H9 (cell line): ENCODE data around the gene SLC7A6. TPM values are rescaled to one million over a fixed set of nuclear protein-coding genes. Genes with fewer than 3 reads are reported as not detected.

ENCODE experiments used
- DNase-seq: peaks from one replicate; pipeline ENCODE4 v3.0.0-alpha.2; 2017
- H2AFZ ChIP-seq: one replicate; pipeline ENCODE4 v1.6.1; 2013; ENCODE audit warnings: mild to moderate bottlenecking, low read length, control low read depth, moderate library complexity
- H2AK5ac ChIP-seq: 2 replicates; pipeline ENCODE4 v1.6.1; 2013; ENCODE audit warnings: low read length, control low read depth, mixed read lengths; ENCODE audit not compliant: insufficient read length
- H2BK120ac ChIP-seq: one replicate; pipeline ENCODE4 v1.6.1; 2013; ENCODE audit warnings: low read depth, mild to moderate bottlenecking, low read length, control low read depth, inconsistent platforms; ENCODE audit not compliant: poor library complexity, severe bottlenecking
- H2BK12ac ChIP-seq: 2 replicates; pipeline ENCODE4 v1.6.1; 2013; ENCODE audit warnings: low read length, control low read depth, mixed read lengths, low read depth; ENCODE audit not compliant: insufficient read length
- H2BK15ac ChIP-seq: 2 replicates; pipeline ENCODE4 v1.6.1; 2013; ENCODE audit warnings: low read depth, low read length, control low read depth
- H2BK20ac ChIP-seq: one replicate; pipeline ENCODE4 v1.6.1; 2013; ENCODE audit warnings: low read depth, mild to moderate bottlenecking, low read length, control low read depth, inconsistent platforms; ENCODE audit not compliant: poor library complexity, severe bottlenecking
- H2BK5ac ChIP-seq: 2 replicates; pipeline ENCODE4 v1.6.1; 2013; ENCODE audit warnings: low read length, control low read depth, mixed read lengths; ENCODE audit not compliant: insufficient read length
- H3K14ac ChIP-seq: 2 replicates; pipeline ENCODE4 v1.6.1; 2013; ENCODE audit warnings: low read length, control low read depth; ENCODE audit not compliant: insufficient read depth
- H3K18ac ChIP-seq: 2 replicates; pipeline ENCODE4 v1.6.1; 2013; ENCODE audit warnings: low read depth, mild to moderate bottlenecking, mixed read lengths, low read length, control low read depth; ENCODE audit not compliant: insufficient read length
- H3K23ac ChIP-seq: 2 replicates; pipeline ENCODE4 v1.6.1; 2013; ENCODE audit warnings: low read length, control low read depth, mixed read lengths, low read depth; ENCODE audit not compliant: insufficient read length
- H3K23me2 ChIP-seq: 2 replicates; pipeline ENCODE4 v1.6.1; 2013; ENCODE audit warnings: low read depth, mild to moderate bottlenecking, mixed read lengths, low read length, control low read depth; ENCODE audit not compliant: insufficient read length, poor library complexity, severe bottlenecking
- H3K27ac ChIP-seq: 2 replicates; pipeline ENCODE4 v1.5.1; 2013; ENCODE audit warnings: low read length, control low read depth, mixed read lengths, low read depth; ENCODE audit not compliant: insufficient read length
- H3K27me3 ChIP-seq: 2 replicates; pipeline ENCODE4 v1.6.1; 2013; ENCODE audit warnings: low read length, control low read depth, inconsistent platforms; ENCODE audit not compliant: insufficient read depth
- H3K4ac ChIP-seq: 2 replicates; pipeline ENCODE4 v1.6.1; 2013; ENCODE audit warnings: low read depth, mild to moderate bottlenecking, control low read depth, inconsistent platforms, low read length, moderate library complexity
- H3K4me1 ChIP-seq: 2 replicates; pipeline ENCODE4 v1.6.1; 2013; ENCODE audit warnings: low read length, control low read depth, inconsistent platforms; ENCODE audit not compliant: insufficient read depth
- H3K4me2 ChIP-seq: 2 replicates; pipeline ENCODE4 v1.6.1; 2013; ENCODE audit warnings: low read length, control low read depth, mixed read lengths; ENCODE audit not compliant: insufficient read length, insufficient read depth
- H3K56ac ChIP-seq: 2 replicates; pipeline ENCODE4 v1.6.1; 2013; ENCODE audit warnings: low read depth, mild to moderate bottlenecking, mixed read lengths, low read length, control low read depth; ENCODE audit not compliant: insufficient read length
- H3K79me1 ChIP-seq: 2 replicates; pipeline ENCODE4 v1.6.1; 2013; ENCODE audit warnings: low read depth, mild to moderate bottlenecking, moderate library complexity, low read length, control low read depth, inconsistent platforms; ENCODE audit not compliant: insufficient read depth, poor library complexity, severe bottlenecking
- H3K79me2 ChIP-seq: 2 replicates; pipeline ENCODE4 v1.6.1; 2013; ENCODE audit warnings: low read length, control low read depth, inconsistent platforms; ENCODE audit not compliant: insufficient read depth
- H3K9ac ChIP-seq: 2 replicates; pipeline ENCODE4 v1.6.1; 2013; ENCODE audit warnings: low read length, control low read depth, mixed read lengths; ENCODE audit not compliant: insufficient read length; ENCODE audit errors: extremely low read depth
- H3K9me3 ChIP-seq: one replicate; pipeline ENCODE4 v1.6.1; 2013; ENCODE audit warnings: low read depth, low read length, inconsistent platforms; ENCODE audit not compliant: control insufficient read depth
- H3T11ph ChIP-seq: one replicate; pipeline ENCODE4 v1.6.1; 2013; ENCODE audit warnings: mild to moderate bottlenecking, low read length, control low read depth, inconsistent platforms
- H4K20me1 ChIP-seq: one replicate; pipeline ENCODE4 v1.6.1; 2013; ENCODE audit not compliant: control insufficient read depth, insufficient read length, insufficient read depth
- H4K5ac ChIP-seq: 2 replicates; pipeline ENCODE4 v1.6.1; 2013; ENCODE audit warnings: low read depth, mild to moderate bottlenecking, mixed read lengths, low read length, control low read depth; ENCODE audit not compliant: insufficient read length
- H4K8ac ChIP-seq: replicated peaks from 2 replicates; pipeline ENCODE4 v1.6.1; 2013; ENCODE audit warnings: low read length, control low read depth, mixed read lengths, low read depth; ENCODE audit not compliant: insufficient read length
- H4K91ac ChIP-seq: 2 replicates; pipeline ENCODE4 v1.6.1; 2013; ENCODE audit warnings: low read depth, mild to moderate bottlenecking, moderate library complexity, mixed read lengths, low read length, control low read depth; ENCODE audit not compliant: insufficient read length
- H3K27ac Mint-ChIP-seq, 3 experiments: 2 replicates in 2 of 3; 3 replicates in 1 of 3; pipeline ENCODE4 v1.8.0; 2020 to 2021; ENCODE audit warnings: mixed read lengths in 3 of 3, mild to moderate bottlenecking in 1 of 3, moderate library complexity in 1 of 3
- H3K27me3 Mint-ChIP-seq: 2 replicates; pipeline ENCODE4 v1.8.0; 2021; ENCODE audit warnings: low read depth, mild to moderate bottlenecking, moderate library complexity, mixed read lengths
- H3K36me3 Mint-ChIP-seq, 3 experiments: 2 replicates in 2 of 3; 3 replicates in 1 of 3; pipeline ENCODE4 v1.8.0; 2020 to 2021; ENCODE audit warnings: low read depth in 3 of 3, mixed read lengths in 3 of 3; ENCODE audit not compliant: insufficient read depth in 1 of 3
- H3K4me1 Mint-ChIP-seq, 2 experiments: 2 replicates each; pipeline ENCODE4 v1.8.0; 2020; ENCODE audit warnings: mixed read lengths in 2 of 2
- H3K4me3 Mint-ChIP-seq, 2 experiments: 2 replicates in 1 of 2; 3 replicates in 1 of 2; pipeline ENCODE4 v1.8.0; 2020 to 2021; ENCODE audit warnings: mild to moderate bottlenecking in 2 of 2, mixed read lengths in 2 of 2, moderate library complexity in 1 of 2
- H3K9me3 Mint-ChIP-seq, 2 experiments: 2 replicates in 1 of 2; 3 replicates in 1 of 2; pipeline ENCODE4 v1.8.0; 2020; ENCODE audit warnings: mild to moderate bottlenecking in 2 of 2, mixed read lengths in 2 of 2, moderate library complexity in 1 of 2
- CTCF ChIP-seq: fragments of 200-600 bp; sonication (generic); conservative IDR thresholded peaks from 3 replicates; pipeline ENCODE4 v1.8.0; 2021; ENCODE audit warnings: antibody characterized with exemption, mild to moderate bottlenecking
- WGBS: extraction: QIAGEN DNeasy Blood & Tissue Kit; methylation state at CpG from one replicate; pipeline ENCODE4 v1.1.7; 2013; ENCODE audit warnings: missing lambda C conversion rate, low lambda C conversion rate, mixed read lengths; ENCODE audit not compliant: insufficient read length; ENCODE audit errors: extremely low coverage; 5-methylcytosine and 5-hydroxymethylcytosine counted together
- total RNA-seq: library from RNA; stranded (reverse); gene quantifications from 2 replicates; pipeline ENCODE4 v1.2.1, GENCODE V29; 2021

Gene SLC7A6
- total RNA-seq, 1 experiment from 2014 or later, result 21.1 TPM

GRCh38 chr16:68234188-68235107 lies 29.9 kb upstream of the SLC7A6 start:
- no peak overlapping the region for H4K5ac ChIP-seq
- H3K23me2 ChIP-seq, result peaks cover 14% of the 10 kb centered on the region
- no peak overlapping the region for H4K91ac ChIP-seq
- no peak overlapping the region for H3K23ac ChIP-seq
- no peaks in the 10 kb centered on the region; the same call in 1 of the 2 replicates for H3K79me2 ChIP-seq
- no peak overlapping the region for H2BK120ac ChIP-seq
- Mint-ChIP-seq H3K4me1 (peaks cover 24 to 29% of the 10 kb centered on the region in 2 experiments), H3K4me3 (peak overlapping the region; percentile 80 to 89), H3K27me3 (peaks cover 4% of the 10 kb centered on the region), H3K36me3 (peaks cover 8 to 40% (median 38%) of the 10 kb centered on the region in 3 experiments), H3K27ac (peak overlapping the region in 2 of 3 experiments; percentile 25 to 53; a peak in 5 of 7 replicates), H3K9me3 (no peaks in the 10 kb centered on the region; a peak in 1 of 5 replicates)
- H3K27me3 ChIP-seq, result no peaks in the 10 kb centered on the region
- no peaks in the 10 kb centered on the region; the same call in 1 of the 2 replicates for H3K4me1 ChIP-seq
- no CpG with 5 or more reads among the region's 13 CpGs for WGBS
- no peak overlapping the region for H3K56ac ChIP-seq
- TF ChIP-seq CTCF, result no peak; the same call in 2 of the 3 replicates
- no peaks in the 10 kb centered on the region for H4K20me1 ChIP-seq
- H4K8ac ChIP-seq, result no peak overlapping the region
- H2BK5ac ChIP-seq, result no peak overlapping the region
- no peaks in the 10 kb centered on the region for H3K9me3 ChIP-seq
- peak overlapping the region; percentile 69 for H3K4me2 ChIP-seq
- H3K27ac ChIP-seq, result no peak overlapping the region
- DNase-seq, result peak; percentile 86
- no peak overlapping the region for H3T11ph ChIP-seq
- H2BK15ac ChIP-seq, result no peak overlapping the region
- no peak overlapping the region for H2AFZ ChIP-seq
- H3K9ac ChIP-seq, result no peak overlapping the region
- H3K18ac ChIP-seq, result no peak overlapping the region
- no peak overlapping the region for H2BK20ac ChIP-seq
- H3K4ac ChIP-seq, result no peak overlapping the region
- no peak overlapping the region; the same call in 1 of the 2 replicates for H3K14ac ChIP-seq
- no peak overlapping the region for H2BK12ac ChIP-seq
- H2AK5ac ChIP-seq, result no peak overlapping the region
- no peaks in the 10 kb centered on the region for H3K79me1 ChIP-seq
